SH-SY5Y (cell line): Measurements from ENCODE around the gene TSPOAP1.
A peak's percentile ranks its signal among the peaks of the same experiment; 100 is the strongest.

Experiments
- GATA2 ChIP-seq: IDR thresholded peaks from 2 replicates; pipeline ENCODE4 v1.6.1; 2011; ENCODE audit warnings: mild to moderate bottlenecking, low read depth, low read length
- GATA3 ChIP-seq: IDR thresholded peaks from 2 replicates; pipeline ENCODE4 v1.6.1; 2011; ENCODE audit warnings: low read depth, mild to moderate bottlenecking, low read length, moderate library complexity

Gene TSPOAP1

DNA sequence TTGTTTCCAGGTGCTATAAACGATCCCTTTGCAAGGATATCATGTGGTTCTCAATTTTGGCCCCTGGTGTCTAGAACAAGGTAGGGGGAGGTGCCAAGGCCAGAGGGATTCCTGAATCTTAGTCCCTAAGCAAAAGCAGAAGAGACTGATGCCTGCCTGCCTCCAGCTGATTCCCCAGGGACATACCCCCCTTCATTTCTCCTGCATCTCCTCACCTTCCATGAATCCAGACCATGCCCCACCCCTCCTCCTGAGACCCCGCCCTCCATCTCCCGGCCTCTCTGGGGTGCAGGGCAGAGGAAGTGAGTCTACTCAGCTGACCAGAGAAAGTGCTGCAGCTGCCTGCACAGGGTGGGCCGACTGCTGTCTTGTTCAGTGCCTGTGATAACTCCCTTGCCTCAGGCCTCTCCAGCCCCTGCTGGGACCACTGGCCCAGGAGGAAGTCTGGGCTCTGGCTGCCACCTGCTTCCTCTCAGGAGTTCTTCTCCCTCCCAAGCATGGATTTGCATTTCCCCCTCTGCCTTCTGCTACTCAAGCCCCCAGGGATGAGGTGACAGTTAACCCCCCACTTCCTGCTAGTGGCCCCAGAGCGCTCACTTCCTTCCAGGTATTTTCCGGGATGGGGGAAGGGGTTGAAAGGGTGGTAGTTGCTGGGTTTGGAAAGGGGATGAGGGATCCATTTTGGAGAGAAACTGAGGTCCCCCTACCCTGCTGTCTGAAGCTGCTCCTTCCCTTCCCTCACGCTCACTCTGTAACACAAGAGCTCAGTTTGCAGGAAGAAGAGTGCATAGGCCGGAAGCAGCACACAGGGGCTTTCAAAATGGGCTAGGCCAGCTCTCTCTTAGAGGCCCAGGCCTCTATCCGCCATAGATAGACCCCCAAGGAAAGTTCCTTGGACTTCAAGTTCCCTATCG lies 10.5 kb upstream of the TSPOAP1 start:
- TF ChIP-seq GATA3 (no peak), GATA2 (no peak)

DNA sequence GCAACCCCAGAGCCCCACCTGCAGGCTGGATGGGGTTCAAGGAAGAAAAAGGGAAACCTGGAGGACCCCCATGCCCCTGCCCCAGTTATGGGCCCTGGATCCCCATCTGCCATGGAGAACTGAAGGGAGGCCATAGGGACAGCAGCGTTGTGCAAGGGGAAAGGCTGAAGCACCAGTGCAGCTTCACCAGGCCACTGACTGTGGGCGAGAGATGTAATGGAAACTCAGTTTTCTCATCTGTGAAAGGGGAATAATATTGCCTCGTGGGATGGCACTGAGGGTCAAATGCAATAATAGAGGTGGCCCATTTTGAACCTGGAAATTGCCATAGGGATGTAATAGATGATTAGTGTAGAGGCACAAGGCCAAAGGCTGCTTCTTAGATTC lies 9.9 kb upstream of the TSPOAP1 start:
- TF ChIP-seq GATA3 (no peak), GATA2 (no peak)

- TF ChIP-seq GATA3 (no peak), GATA2 (no peak)
Measured at GRCh38 chr17:58337600-58338453, 9.2 kb upstream of the TSPOAP1 start.

DNA sequence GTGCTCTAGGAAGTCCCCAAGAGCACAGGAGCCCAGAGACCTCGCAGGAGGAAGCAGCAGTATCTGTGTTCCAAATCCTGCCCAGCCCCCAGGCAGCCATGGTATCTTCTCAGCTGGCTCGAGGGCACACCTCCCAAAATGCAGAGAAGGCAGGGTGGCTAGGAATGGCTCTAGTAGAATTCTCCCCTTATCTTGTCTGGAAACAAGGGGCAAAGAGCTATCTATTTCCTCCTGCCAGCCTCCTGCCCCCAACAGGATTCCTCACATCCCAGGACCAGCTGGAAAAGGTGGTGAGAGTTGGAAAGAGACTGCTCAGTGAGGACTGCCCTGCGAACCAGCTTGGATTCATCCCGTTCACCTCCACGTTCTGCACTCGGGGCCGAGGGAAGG lies 8.6 kb upstream of the TSPOAP1 start:
- TF ChIP-seq GATA3 (no peak), GATA2 (no peak)

- TF ChIP-seq GATA2 = no peak
- TF ChIP-seq GATA3 = no peak
Measured at GRCh38 chr17:58336456-58337209, 8.0 kb upstream of the TSPOAP1 start.

DNA sequence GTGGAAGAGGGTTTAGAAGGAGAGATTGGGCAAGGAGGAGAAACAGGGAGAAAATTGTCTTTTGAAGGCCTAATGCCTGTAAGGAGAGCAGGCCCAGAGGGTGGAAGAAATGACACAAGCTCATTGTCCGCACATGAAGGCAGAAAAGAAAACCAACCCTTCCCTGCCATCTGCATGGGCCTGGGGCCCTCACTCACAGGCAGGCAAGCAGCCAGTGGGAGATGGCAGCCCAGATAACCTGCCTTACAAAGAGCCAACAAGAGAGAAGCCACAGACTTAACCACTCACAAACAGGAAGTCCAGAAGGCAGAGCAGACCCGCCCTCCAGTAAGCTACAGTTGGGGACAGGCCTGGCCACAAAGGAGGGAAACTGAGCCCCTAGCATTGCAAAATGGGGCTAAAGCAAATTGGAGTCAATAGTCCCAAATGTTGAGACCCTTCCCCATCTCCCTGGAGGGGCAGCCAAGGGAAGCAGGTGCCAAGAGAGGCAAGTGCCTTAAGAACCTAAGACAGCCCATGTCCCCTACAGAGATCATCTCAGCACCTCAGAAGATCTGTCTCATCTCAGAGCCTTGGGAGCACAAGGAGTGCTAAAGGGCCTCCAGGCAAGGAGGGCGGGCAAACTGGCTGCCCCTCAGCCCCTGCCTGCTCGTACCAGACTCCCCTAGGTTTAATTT lies 7.3 kb upstream of the TSPOAP1 start:
- TF ChIP-seq GATA3 (no peak; the same call in 1 of the 2 replicates), GATA2 (peak; percentile 88)

- no peak for TF ChIP-seq GATA3
- TF ChIP-seq GATA2 = no peak
Measured at GRCh38 chr17:58335061-58335731, 6.6 kb upstream of the TSPOAP1 start.

DNA sequence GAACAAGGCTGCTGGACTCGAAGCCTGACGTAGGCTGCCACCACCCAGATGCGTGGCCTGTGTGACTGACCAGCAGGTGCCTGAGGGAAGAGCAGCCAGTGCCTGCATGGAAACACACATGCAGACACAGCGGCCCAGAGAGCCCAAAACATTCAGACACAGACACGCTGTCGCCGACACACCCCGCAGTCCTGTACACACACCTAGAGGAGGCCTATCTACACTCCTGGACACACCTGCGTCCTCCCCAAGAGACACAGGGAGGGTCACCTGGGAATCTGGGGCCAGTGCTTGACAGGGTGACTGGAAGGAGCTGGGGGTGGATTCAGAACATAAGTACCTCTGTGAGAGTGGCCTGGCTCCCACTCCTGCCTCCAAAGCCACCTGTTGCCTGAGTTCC lies 6.1 kb upstream of the TSPOAP1 start:
- TF ChIP-seq GATA2 = no peak
- TF ChIP-seq GATA3 = no peak

DNA sequence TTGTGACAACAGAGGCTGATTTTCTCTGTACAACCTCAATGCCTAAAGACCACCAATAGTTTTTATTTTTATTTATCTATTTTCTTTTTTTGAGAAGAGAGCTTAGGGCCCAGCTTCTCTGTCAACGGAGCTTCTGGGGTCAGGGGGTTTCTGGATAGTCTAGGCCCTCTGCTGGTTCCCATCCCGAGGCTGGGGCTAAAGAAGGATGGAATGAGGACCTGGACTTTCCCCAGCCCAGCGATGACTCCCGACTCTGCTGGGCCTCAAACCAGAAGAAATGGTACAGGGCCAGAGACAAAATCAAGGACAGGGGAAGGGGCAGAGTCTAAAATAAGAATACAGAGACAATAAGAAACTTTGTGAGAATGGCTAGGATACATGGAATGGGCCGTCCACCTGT lies 5.7 kb upstream of the TSPOAP1 start:
- TF ChIP-seq GATA3 = no peak
- no peak for TF ChIP-seq GATA2

DNA sequence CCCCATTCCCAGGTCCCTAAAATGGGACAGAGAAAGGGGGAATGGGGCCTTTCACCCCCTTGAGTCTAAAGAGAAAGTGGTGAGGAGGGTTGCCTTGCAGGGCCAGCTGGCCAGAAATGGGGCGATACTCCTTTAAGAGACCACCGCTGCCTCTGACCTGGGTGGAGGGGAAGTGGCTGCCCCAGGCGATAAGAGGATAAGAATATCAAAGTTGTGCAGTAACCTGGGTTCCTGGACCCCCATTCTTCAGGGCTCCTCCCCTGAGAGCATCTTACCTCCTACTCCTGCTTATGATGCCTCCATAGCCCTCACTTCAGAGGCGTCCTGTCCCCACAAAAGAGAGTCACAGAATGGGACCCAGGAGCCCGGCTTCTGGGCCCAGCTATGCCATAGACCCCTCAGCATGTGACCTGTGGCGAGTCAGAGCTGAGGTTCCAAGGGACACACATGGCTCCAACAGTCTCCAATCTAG lies 5.2 kb upstream of the TSPOAP1 start:
- TF ChIP-seq GATA3 (no peak), GATA2 (no peak)

DNA sequence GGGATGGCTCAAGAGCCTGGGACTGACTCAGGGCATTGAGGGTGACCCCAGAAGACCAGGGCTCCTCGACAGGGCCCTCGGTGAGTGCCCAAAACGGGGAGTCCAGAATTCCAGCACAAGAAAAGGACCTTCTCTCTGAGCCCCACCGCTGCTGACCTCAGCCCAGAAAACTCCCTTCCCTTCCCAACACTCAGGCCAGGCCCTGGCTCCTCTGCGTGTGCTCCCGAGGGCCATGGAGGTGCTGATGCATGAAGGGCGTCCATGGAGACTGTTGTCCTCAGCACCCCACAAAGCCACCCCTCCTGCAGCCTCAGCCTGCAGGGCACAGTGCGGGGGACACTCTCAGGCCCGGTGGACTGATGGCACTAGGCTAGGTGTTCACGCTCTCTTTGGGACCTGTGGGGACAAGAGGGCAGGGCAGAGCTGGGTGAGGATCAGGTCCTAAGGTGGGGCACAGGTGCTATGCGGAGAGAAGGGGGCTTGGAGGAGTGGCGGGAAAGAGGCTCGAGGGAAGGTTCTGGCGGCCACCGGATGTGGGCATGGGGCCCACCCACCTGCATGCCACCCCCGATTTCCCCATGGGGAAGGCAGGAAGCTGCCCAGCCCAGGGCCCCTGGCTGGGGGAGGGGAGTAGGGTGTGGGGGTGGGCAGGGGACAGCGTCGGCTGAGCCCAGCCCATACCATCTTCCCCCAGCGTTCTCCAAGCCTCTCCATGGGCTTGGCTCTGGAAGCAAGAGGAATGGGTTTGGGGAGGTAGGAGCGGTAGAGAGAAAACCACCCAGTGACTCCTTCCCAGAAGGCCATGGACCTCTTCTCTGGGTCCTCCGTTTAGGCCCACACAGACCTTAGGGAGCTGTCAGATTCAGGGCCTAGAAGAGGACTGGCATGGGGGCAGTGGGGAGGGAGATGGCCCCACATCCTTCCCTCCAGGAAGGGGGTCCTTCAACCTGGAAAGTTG lies 4.5 kb upstream of the TSPOAP1 start:
- TF ChIP-seq GATA2 (no peak), GATA3 (no peak)
